Astrocyte of the spinal cord (primary cell): ENCODE measurements around the gene SPEM2.

Experiments used
- DNase-seq: peaks from one replicate; pipeline ENCODE4 v3.0.0; 2011; ENCODE audit warnings: low read depth, low spot score
- H3K4me3 ChIP-seq: 2 replicates; pipeline ENCODE4 v1.5.1; 2011; ENCODE audit warnings: low read depth, mild to moderate bottlenecking, low read length, moderate library complexity
- CTCF ChIP-seq: IDR thresholded peaks from 2 replicates; pipeline ENCODE4 v1.5.1; 2012; ENCODE audit warnings: low read depth, mild to moderate bottlenecking, low read length, inconsistent platforms
- in situ Hi-C: cut with HindIII; loops from 2 replicates; pipeline ENCODE4 v1.10.0; 2017; ENCODE audit warnings: low sequenced_read_pairs

The SPEM2 gene

GRCh38 chr17:7435676-7436555 lies 10.5 kb downstream of the SPEM2 start:
- in situ Hi-C loops: no loop called here
- TF ChIP-seq CTCF: peak; percentile 23
- peak overlapping the region; percentile 40 for H3K4me3 ChIP-seq
- DNase-seq: no peak

- peak; percentile 65 for DNase-seq
- in situ Hi-C loops: no loop called here
- peak; percentile 63 for TF ChIP-seq CTCF
- H3K4me3 ChIP-seq: peak overlapping the region; percentile 15
Measured at GRCh38 chr17:7436556-7437368, 11.3 kb downstream of the SPEM2 start.

GRCh38 chr17:7437369-7437863 lies 12.0 kb downstream of the SPEM2 start:
- no peak for TF ChIP-seq CTCF
- in situ Hi-C loops: no loop called here
- no peak for DNase-seq
- H3K4me3 ChIP-seq: peak overlapping the region; percentile 15

GRCh38 chr17:7437950-7438614 lies 12.7 kb downstream of the SPEM2 start:
- in situ Hi-C loops: no loop called here
- no peak for TF ChIP-seq CTCF
- DNase-seq: no peak
- peak overlapping the region; percentile 27 for H3K4me3 ChIP-seq

GRCh38 chr17:7438656-7439460 lies 13.4 kb downstream of the SPEM2 start:
- in situ Hi-C loops: no loop called here
- no peak for TF ChIP-seq CTCF
- no peak for DNase-seq
- H3K4me3 ChIP-seq: peak overlapping the region; percentile 27
